Activated CD4-positive, alpha-beta memory T cell treated with anti-CD3 and anti-CD28 coated beads, Interleukin-2, amount 10 ng/mL, durations not matched to agents 7 days and 5 days (primary cell): ENCODE results near the gene LYL1. TPM values are rescaled to one million over a fixed set of nuclear protein-coding genes. Genes with fewer than 3 reads are reported as not detected.

ENCODE experiments used
- CTCF ChIA-PET: fragments of 350-600 bp; sonication (Branson Sonifier 250); formaldehyde crosslinking; loops from one replicate; lab custom pipeline; 2021; ENCODE audit warnings: antibody characterized with exemption, inconsistent platforms; lab: Charles Lee
- POLR2A ChIA-PET: fragments of 350-600 bp; sonication (Branson Sonifier 250); formaldehyde crosslinking; loops from one replicate; lab custom pipeline; 2021; ENCODE audit warnings: antibody characterized with exemption; lab: Charles Lee
- DNase-seq: peaks from one replicate; pipeline ENCODE4 v3.0.0-alpha.2; 2020
- H3K27ac Mint-ChIP-seq: one replicate; pipeline ENCODE4 v1.8.0; 2021; ENCODE audit warnings: mild to moderate bottlenecking, mixed read lengths
- H3K27me3 Mint-ChIP-seq: one replicate; pipeline ENCODE4 v1.8.0; 2021; ENCODE audit warnings: mixed read lengths
- H3K36me3 Mint-ChIP-seq: one replicate; pipeline ENCODE4 v1.8.0; 2021; ENCODE audit warnings: low read depth, mixed read lengths
- H3K4me1 Mint-ChIP-seq: one replicate; pipeline ENCODE4 v1.8.0; 2021; ENCODE audit warnings: mixed read lengths
- H3K4me3 Mint-ChIP-seq: one replicate; pipeline ENCODE4 v1.8.0; 2021; ENCODE audit warnings: mild to moderate bottlenecking, mixed read lengths
- H3K9me3 Mint-ChIP-seq: one replicate; pipeline ENCODE4 v1.8.0; 2021; ENCODE audit warnings: mixed read lengths
- total RNA-seq, 2 experiments: library from RNA; stranded (reverse); gene quantifications; one replicate each; pipeline ENCODE4 v1.2.3, GENCODE V29; 2021

The LYL1 gene
- total RNA-seq, 2 experiments from 2014 or later: 5.7 to 6.2 TPM

- Mint-ChIP-seq H3K9me3 (no peaks in the 10 kb centered on the region), H3K4me3 (no peak overlapping the region), H3K27ac (no peak overlapping the region), H3K27me3 (no peaks in the 10 kb centered on the region), H3K36me3 (peaks cover 14% of the 10 kb centered on the region), H3K4me1 (peaks cover 41% of the 10 kb centered on the region)
- ChIA-PET POLR2A (interaction anchor here (0.7 to 4.1 kb wide), 2 partner anchors 8 to 25 kb away, joined by 3 to 25 read pairs; partner anchors contain the start of gene NACC1), CTCF (interaction anchor here (2.4 kb wide), 1 partner anchor 162 kb away, joined by 9 read pairs; no protein-coding TSS in a partner anchor)
- no peak for DNase-seq
Measured at GRCh38 chr19:13127051-13127450, 24.4 kb upstream of the LYL1 start.

- H3K36me3 Mint-ChIP-seq: peaks cover 18% of the 10 kb centered on the region
- ChIA-PET CTCF (no interaction called here), POLR2A (interaction anchor here (1.4 to 1.5 kb wide), 2 partner anchors 9 to 30 kb away, joined by 7 read pairs; no protein-coding TSS in a partner anchor)
- H3K27ac Mint-ChIP-seq: no peak overlapping the region
- no peak overlapping the region for H3K4me3 Mint-ChIP-seq
- H3K27me3 Mint-ChIP-seq: no peaks in the 10 kb centered on the region
- no peaks in the 10 kb centered on the region for H3K9me3 Mint-ChIP-seq
- DNase-seq: no peak
- H3K4me1 Mint-ChIP-seq: peaks cover 53% of the 10 kb centered on the region
Measured at GRCh38 chr19:13122980-13123957, 20.6 kb upstream of the LYL1 start.

DNA sequence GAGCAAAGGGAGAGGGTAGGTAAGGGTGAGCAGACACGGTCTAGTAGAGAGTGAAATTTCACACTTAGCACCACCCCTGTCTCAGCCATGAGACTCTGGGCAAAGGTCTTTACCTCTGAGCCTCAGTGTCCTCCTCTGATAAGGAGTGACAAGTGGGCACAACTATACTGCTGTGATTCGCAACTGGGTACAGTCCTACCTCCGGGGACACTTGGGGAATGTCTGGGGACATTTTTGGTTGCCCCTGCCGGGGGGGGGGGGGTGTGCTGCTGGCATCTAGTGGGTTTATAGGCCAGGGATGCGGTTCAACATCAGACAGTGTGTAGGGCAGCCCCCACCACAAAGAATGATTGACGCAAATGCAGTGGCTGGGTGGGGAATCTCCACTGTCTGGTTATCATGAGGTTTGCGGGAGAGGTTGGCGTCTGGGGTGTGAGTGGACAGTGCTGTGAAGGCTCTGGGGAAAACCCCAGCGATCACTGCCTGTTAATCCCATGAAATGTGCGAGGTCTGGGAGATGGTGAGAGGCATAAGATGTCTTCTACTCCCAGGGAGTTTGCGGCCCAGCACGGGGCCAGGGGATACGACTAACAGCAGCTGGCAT is 19.7 kb upstream of the LYL1 start:
- Mint-ChIP-seq H3K9me3 (no peaks in the 10 kb centered on the region), H3K4me3 (no peak overlapping the region), H3K27ac (no peak overlapping the region), H3K4me1 (peaks cover 46% of the 10 kb centered on the region), H3K36me3 (peaks cover 12% of the 10 kb centered on the region), H3K27me3 (no peaks in the 10 kb centered on the region)
- POLR2A ChIA-PET: interaction anchor here (1.4 to 1.5 kb wide), 2 partner anchors 10 to 30 kb away, joined by 7 read pairs; no protein-coding TSS in a partner anchor
- no peak for DNase-seq
- CTCF ChIA-PET: no interaction called here

- peaks cover 46% of the 10 kb centered on the region for H3K4me1 Mint-ChIP-seq
- no peaks in the 10 kb centered on the region for H3K9me3 Mint-ChIP-seq
- H3K27ac Mint-ChIP-seq: peak overlapping the region; percentile 17
- peaks cover 12% of the 10 kb centered on the region for H3K36me3 Mint-ChIP-seq
- H3K27me3 Mint-ChIP-seq: no peaks in the 10 kb centered on the region
- DNase-seq: no peak
- H3K4me3 Mint-ChIP-seq: no peak overlapping the region
- ChIA-PET POLR2A (interaction anchor here (2.1 to 5.0 kb wide), 3 partner anchors 11 to 46 kb away, joined by 5 to 65 read pairs (median 30); partner anchors contain the start of genes IER2 and STX10), CTCF (no interaction called here)
Measured at GRCh38 chr19:13121551-13122274, 19.1 kb upstream of the LYL1 start.

GRCh38 chr19:13120817-13121216 is 18.2 kb upstream of the LYL1 start:
- DNase-seq: no peak
- Mint-ChIP-seq H3K9me3 (no peaks in the 10 kb centered on the region), H3K4me1 (peaks cover 53% of the 10 kb centered on the region), H3K27ac (peak overlapping the region; percentile 47), H3K27me3 (no peaks in the 10 kb centered on the region), H3K4me3 (no peak overlapping the region), H3K36me3 (peaks cover 12% of the 10 kb centered on the region)
- ChIA-PET CTCF (interaction anchor here (1.3 kb wide), 1 partner anchor 155 kb away, joined by 5 read pairs; no protein-coding TSS in a partner anchor), POLR2A (interaction anchor here (2.1 to 6.6 kb wide), 5 partner anchors 7 to 47 kb away, joined by 5 to 79 read pairs (median 30); partner anchors contain the start of genes IER2 and STX10)

GRCh38 chr19:13120031-13120430 is 17.4 kb upstream of the LYL1 start:
- no peak for DNase-seq
- CTCF ChIA-PET: interaction anchor here (1.0 to 1.5 kb wide), 3 partner anchors 11 to 154 kb away, joined by 5 to 9 read pairs (median 5); no protein-coding TSS in a partner anchor
- POLR2A ChIA-PET: interaction anchor here (2.1 to 6.6 kb wide), 6 partner anchors 8 to 47 kb away, joined by 5 to 79 read pairs (median 38); partner anchors contain the start of genes IER2 and STX10
- H3K4me3 Mint-ChIP-seq: peak overlapping the region; percentile 80
- no peak overlapping the region for H3K27ac Mint-ChIP-seq
- H3K27me3 Mint-ChIP-seq: no peaks in the 10 kb centered on the region
- H3K9me3 Mint-ChIP-seq: no peaks in the 10 kb centered on the region
- H3K4me1 Mint-ChIP-seq: peaks cover 60% of the 10 kb centered on the region
- peaks cover 11% of the 10 kb centered on the region for H3K36me3 Mint-ChIP-seq

DNA sequence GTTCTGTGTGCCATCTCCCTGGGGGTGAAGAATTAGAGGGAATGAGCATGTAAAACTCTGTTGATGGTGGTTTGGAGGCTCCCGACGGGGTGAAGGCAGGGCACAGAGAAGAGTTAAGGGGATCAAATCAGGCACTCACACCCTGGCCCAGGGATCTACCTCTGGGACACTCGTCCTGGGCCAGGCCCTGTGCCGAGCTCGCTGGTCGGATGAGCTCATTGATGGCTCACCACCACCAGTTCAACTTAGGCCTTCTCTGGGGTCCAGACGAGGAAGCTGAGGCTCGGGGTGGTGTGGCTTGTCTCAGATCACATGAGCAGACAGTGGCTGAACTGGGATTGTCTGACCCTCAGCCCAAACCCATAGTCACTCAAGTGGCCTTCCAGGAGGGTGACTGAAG is 17.0 kb upstream of the LYL1 start:
- H3K27ac Mint-ChIP-seq: peak overlapping the region; percentile 74
- no peaks in the 10 kb centered on the region for H3K27me3 Mint-ChIP-seq
- CTCF ChIA-PET: interaction anchor here (1.0 to 1.5 kb wide), 3 partner anchors 11 to 154 kb away, joined by 5 to 9 read pairs (median 5); no protein-coding TSS in a partner anchor
- H3K9me3 Mint-ChIP-seq: no peaks in the 10 kb centered on the region
- no peak for DNase-seq
- peaks cover 9% of the 10 kb centered on the region for H3K36me3 Mint-ChIP-seq
- peak overlapping the region; percentile 80 for H3K4me3 Mint-ChIP-seq
- POLR2A ChIA-PET: interaction anchor here (0.7 to 6.6 kb wide), 7 partner anchors 8 to 48 kb away, joined by 3 to 79 read pairs (median 30); partner anchors contain the start of genes IER2 and STX10
- peaks cover 61% of the 10 kb centered on the region for H3K4me1 Mint-ChIP-seq

DNA sequence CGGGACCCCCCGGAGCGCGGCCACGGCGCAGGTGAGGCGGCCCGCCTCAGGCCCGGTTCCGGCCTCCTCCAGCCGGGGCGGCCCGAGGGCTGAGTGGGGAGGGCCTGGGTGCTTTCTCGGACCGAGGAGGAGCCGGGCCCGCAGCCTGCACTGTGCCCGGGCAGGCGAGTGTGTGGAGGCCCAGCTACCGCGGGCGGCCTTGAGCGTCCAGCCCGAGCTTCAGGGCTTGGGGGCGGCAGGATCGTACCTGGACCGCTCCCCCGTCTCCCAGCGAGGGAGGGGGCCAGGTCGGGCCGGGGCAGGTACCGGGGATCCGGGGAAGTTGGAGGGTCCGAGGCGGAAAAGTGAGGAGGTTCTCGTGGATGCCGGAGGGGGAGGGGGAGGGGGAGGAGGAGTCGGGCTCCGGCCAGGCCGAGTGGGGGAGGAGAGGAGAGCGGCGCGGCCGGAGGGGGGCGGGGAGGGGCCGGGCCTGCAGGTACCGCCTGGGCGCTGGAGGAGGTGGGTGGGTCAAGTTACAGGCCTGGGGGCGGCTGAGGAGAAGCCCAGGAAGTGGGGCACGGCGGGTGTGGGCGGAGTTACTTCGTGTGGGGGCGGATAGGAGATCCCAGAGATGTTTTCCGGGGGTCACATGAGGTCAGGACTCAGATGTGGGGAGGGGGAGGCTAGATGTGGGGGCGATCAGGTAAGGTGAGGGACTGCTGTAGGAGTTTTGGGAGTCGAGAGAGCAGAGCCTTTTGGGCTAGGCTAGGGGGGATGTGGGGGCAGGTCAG is 16.0 kb upstream of the LYL1 start:
- ChIA-PET CTCF (interaction anchor here (0.9 to 2.4 kb wide), 9 partner anchors 12 to 153 kb away, joined by 3 to 12 read pairs (median 5); partner anchors contain the start of genes IER2 and STX10), POLR2A (interaction anchor here (0.5 to 6.6 kb wide), 14 partner anchors 9 to 1252 kb away, joined by 3 to 79 read pairs (median 14); partner anchors contain the start of genes CALR, IER2 and STX10)
- peak overlapping the region; percentile 74 for H3K27ac Mint-ChIP-seq
- H3K4me1 Mint-ChIP-seq: peaks cover 58% of the 10 kb centered on the region
- H3K4me3 Mint-ChIP-seq: peak overlapping the region; percentile 80
- H3K27me3 Mint-ChIP-seq: no peaks in the 10 kb centered on the region
- no peaks in the 10 kb centered on the region for H3K9me3 Mint-ChIP-seq
- H3K36me3 Mint-ChIP-seq: peaks cover 9% of the 10 kb centered on the region
- peak; percentile 54 for DNase-seq

DNA sequence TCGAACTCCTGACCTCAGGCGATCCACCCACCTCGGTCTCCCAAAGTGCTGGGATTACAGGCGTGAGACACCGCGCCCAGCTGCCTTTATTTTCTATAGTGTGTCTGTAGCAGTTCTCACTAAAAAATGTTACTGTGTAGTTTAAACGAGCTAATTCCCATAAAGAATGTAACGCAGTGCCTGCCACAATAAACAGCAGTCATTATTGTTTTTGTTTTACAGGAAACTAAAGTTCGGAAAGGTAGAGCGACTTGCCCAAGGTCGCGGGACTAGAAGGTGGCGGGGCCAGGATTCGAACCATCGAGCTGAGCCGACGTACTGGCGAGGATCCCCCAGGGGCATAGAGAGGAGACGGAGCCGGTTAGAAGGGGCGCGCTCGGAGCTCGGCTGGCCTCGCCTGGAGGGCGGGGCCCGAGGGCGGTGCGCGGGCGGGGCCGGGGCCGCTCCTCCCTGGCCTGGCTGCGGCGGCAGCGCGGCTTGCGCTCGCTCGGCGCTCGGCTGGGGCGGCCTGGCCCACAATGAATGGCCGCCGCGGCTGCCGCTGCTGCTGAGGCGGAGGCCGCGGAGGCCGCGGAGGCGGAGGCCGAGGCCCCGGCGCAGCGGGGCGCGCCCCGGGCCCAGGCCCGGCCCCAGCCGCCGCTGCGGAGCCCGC is 15.2 kb upstream of the LYL1 start, which contains the start of gene NACC1:
TSS of gene NACC1 (plus strand) at position 493 of the 652 bp plus-strand sequence. CDS start 16,944 bp downstream, outside the sequence.
- H3K27ac Mint-ChIP-seq: peak within 1 kb of the TSS; percentile 94
- ChIA-PET POLR2A (interaction anchor here (0.8 to 6.6 kb wide), 15 partner anchors 10 to 180 kb away, joined by 3 to 79 read pairs (median 9); partner anchors contain the start of genes CALR, IER2 and STX10), CTCF (interaction anchor here (0.6 to 2.4 kb wide), 10 partner anchors 13 to 793 kb away, joined by 3 to 12 read pairs (median 4); partner anchors contain the start of genes IER2 and STX10)
- H3K4me1 Mint-ChIP-seq: peaks cover 52% of the 10 kb centered on the region
- peak; percentile 93 for DNase-seq
- peaks cover 9% of the 10 kb centered on the region for H3K36me3 Mint-ChIP-seq
- H3K9me3 Mint-ChIP-seq: no peaks in the 10 kb centered on the region
- H3K4me3 Mint-ChIP-seq: peak within 1 kb of the TSS; percentile 96
- H3K27me3 Mint-ChIP-seq: no peaks in the 10 kb centered on the region

DNA sequence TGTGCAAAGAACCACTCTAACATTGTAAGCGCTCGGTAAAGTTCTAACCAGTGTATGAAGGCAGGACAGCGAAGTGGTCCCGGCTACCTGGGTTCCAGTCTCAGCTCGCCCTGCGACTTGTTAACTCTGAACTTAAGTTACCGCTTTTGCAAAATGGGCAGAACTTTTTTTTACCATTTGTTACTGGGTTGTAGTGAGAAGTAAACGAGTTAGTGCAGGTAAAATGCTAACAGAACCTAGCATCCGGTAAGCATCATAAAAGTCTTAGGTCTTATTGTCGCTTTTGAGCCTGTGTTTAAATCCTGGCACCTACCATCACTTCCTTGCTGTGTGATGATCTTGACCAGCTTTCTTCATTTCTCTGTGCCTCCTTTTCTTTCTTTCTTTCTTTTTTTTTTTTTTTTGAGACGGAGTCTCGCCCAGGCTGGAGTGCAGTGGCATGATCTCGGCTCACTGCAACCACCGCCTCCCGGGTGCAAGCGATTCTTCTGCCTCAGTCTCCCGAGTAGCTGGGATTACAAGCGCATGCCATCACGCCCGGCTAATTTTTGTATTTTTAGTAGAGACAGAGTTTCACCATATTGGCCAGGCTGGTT is 14.6 kb upstream of the LYL1 start:
- ChIA-PET CTCF (interaction anchor here (0.6 to 2.4 kb wide), 10 partner anchors 13 to 794 kb away, joined by 3 to 12 read pairs (median 4); partner anchors contain the start of genes IER2 and STX10), POLR2A (interaction anchor here (0.8 to 6.6 kb wide), 15 partner anchors 11 to 179 kb away, joined by 3 to 79 read pairs (median 9); partner anchors contain the start of genes CALR, IER2 and STX10)
- Mint-ChIP-seq H3K4me1 (peaks cover 46% of the 10 kb centered on the region), H3K4me3 (peak overlapping the region; percentile 96), H3K27ac (peak overlapping the region; percentile 94), H3K27me3 (no peaks in the 10 kb centered on the region), H3K36me3 (peaks cover 12% of the 10 kb centered on the region), H3K9me3 (no peaks in the 10 kb centered on the region)
- DNase-seq: no peak
